Neural cell (in vitro differentiated cells): ENCODE data around the gene APOL4. TPM values are rescaled to one million over a fixed set of nuclear protein-coding genes. Genes with fewer than 3 reads are reported as not detected.

Experiments
- H2AFZ ChIP-seq: fragments of 200-600, 300-800 bp; sonication (generic), shearing (Covaris generic); 2 replicates; pipeline ENCODE4 v1.6.0; 2014; ENCODE audit warnings: low read depth, mild to moderate bottlenecking, antibody characterized with exemption, low read length, moderate library complexity
- H3F3A ChIP-seq: fragments of 200-600 bp; shearing (Covaris generic); 2 replicates; pipeline ENCODE4 v1.6.1; 2016; ENCODE audit warnings: mild to moderate bottlenecking, moderate library complexity, mixed read lengths, antibody characterized with exemption, low read length; ENCODE audit not compliant: insufficient read depth, poor library complexity, severe bottlenecking
- H3K27ac ChIP-seq: fragments of 200-600, 300-800 bp; sonication (generic), shearing (Covaris generic); 2 replicates; pipeline ENCODE4 v1.5.1; 2014; ENCODE audit warnings: mild to moderate bottlenecking, low read length, moderate library complexity
- H3K27me3 ChIP-seq: fragments of 300-800, 200-600 bp; sonication (generic), shearing (Covaris generic); 2 replicates; pipeline ENCODE4 v1.6.0; 2014; ENCODE audit warnings: mild to moderate bottlenecking, low read depth, low read length, moderate library complexity; ENCODE audit not compliant: insufficient read depth
- H3K36me3 ChIP-seq: fragments of 300-800, 200-600 bp; sonication (generic), shearing (Covaris generic); 2 replicates; pipeline ENCODE4 v1.5.1; 2014; ENCODE audit warnings: mild to moderate bottlenecking, antibody characterized with exemption, low read length, moderate library complexity; ENCODE audit not compliant: insufficient read depth
- H3K4me2 ChIP-seq: fragments of 300-800, 200-600 bp; sonication (generic), shearing (Covaris generic); 2 replicates; pipeline ENCODE4 v1.6.0; 2014; ENCODE audit warnings: mild to moderate bottlenecking, low read length
- H3K4me3 ChIP-seq: fragments of 300-800, 200-600 bp; sonication (generic), shearing (Covaris generic); 2 replicates; pipeline ENCODE4 v1.5.1; 2014; ENCODE audit warnings: mild to moderate bottlenecking, low read length, moderate library complexity
- H3K79me2 ChIP-seq: fragments of 200-600 bp; shearing (Covaris generic); replicated peaks from 2 replicates; pipeline ENCODE4 v1.6.0; 2014; ENCODE audit warnings: mild to moderate bottlenecking, low read length, moderate library complexity; ENCODE audit not compliant: insufficient read depth
- H3K9ac ChIP-seq: fragments of 300-800, 200-600 bp; sonication (generic), shearing (Covaris generic); 2 replicates; pipeline ENCODE4 v1.6.1; 2016; ENCODE audit warnings: mild to moderate bottlenecking, low read length, mixed read lengths
- H3K9me2 ChIP-seq: fragments of 200-600 bp; shearing (Covaris generic); 2 replicates; pipeline ENCODE4 v1.6.1; 2016; ENCODE audit warnings: mild to moderate bottlenecking, low read length, mixed read lengths; ENCODE audit not compliant: insufficient read depth
- H3K9me3 ChIP-seq: fragments of 200-600, 300-800 bp; sonication (generic), shearing (Covaris generic); 2 replicates; pipeline ENCODE4 v1.6.1; 2016; ENCODE audit warnings: mild to moderate bottlenecking, mixed run types, low read length, moderate library complexity, mixed read lengths
- H4K20me1 ChIP-seq: fragments of 200-600 bp; shearing (Covaris generic); 2 replicates; pipeline ENCODE4 v1.6.1; 2016; ENCODE audit warnings: mild to moderate bottlenecking, mixed run types; ENCODE audit not compliant: insufficient read depth
- CTCF ChIP-seq: fragments of 450-650 bp; IDR thresholded peaks from 2 replicates; pipeline ENCODE4 v1.5.1; 2014; ENCODE audit warnings: antibody characterized with exemption, mild to moderate bottlenecking, moderate library complexity; ENCODE audit not compliant: poor library complexity, severe bottlenecking
- EP300 ChIP-seq: fragments of 450-650 bp; conservative IDR thresholded peaks from 2 replicates; pipeline ENCODE4 v1.6.1; 2014; ENCODE audit warnings: antibody characterized with exemption, mild to moderate bottlenecking, moderate library complexity; ENCODE audit not compliant: poor library complexity, severe bottlenecking
- EZH2 ChIP-seq: fragments of 200-600, 300-800 bp; shearing (Covaris generic), sonication (generic); IDR thresholded peaks from 2 replicates; pipeline ENCODE4 v1.6.1; 2014; ENCODE audit warnings: antibody characterized with exemption, low read length, borderline replicate concordance, mild to moderate bottlenecking; ENCODE audit not compliant: insufficient read depth, poor library complexity, severe bottlenecking
- MXI1 ChIP-seq: fragments of 450-650 bp; conservative IDR thresholded peaks from 2 replicates; pipeline ENCODE4 v1.6.1; 2014; ENCODE audit warnings: antibody characterized with exemption, mild to moderate bottlenecking; ENCODE audit not compliant: poor library complexity, severe bottlenecking
- POLR2AphosphoS5 ChIP-seq: IDR thresholded peaks from 2 replicates; pipeline ENCODE4 v1.6.1; 2012
- RAD21 ChIP-seq: fragments of 450-650 bp; conservative IDR thresholded peaks from 2 replicates; pipeline ENCODE4 v1.6.1; 2014; ENCODE audit warnings: antibody characterized with exemption, mild to moderate bottlenecking, moderate library complexity
- SMC3 ChIP-seq: fragments of 450-650 bp; conservative IDR thresholded peaks from 2 replicates; pipeline ENCODE4 v1.6.1; 2014; ENCODE audit warnings: antibody characterized with exemption, mild to moderate bottlenecking, moderate library complexity; ENCODE audit not compliant: poor library complexity
- TAF1 ChIP-seq: IDR thresholded peaks from 2 replicates; pipeline ENCODE4 v1.6.1; 2012; ENCODE audit warnings: low read depth
- polyA plus RNA-seq: library from polyadenylated mRNA; depleted of rRNA; stranded (reverse); fragments of >200 nt; gene quantifications from 2 replicates; pipeline ENCODE4 v1.2.3, GENCODE V29; 2014
- TF ChIP-seq, protein P1 (sequence below): IDR thresholded peaks from 2 replicates; pipeline ENCODE4 v1.6.1; 2012; ENCODE audit warnings: borderline replicate concordance

Gene APOL4
- polyA plus RNA-seq, 1 donor from 2014 or later = not detected

DNA sequence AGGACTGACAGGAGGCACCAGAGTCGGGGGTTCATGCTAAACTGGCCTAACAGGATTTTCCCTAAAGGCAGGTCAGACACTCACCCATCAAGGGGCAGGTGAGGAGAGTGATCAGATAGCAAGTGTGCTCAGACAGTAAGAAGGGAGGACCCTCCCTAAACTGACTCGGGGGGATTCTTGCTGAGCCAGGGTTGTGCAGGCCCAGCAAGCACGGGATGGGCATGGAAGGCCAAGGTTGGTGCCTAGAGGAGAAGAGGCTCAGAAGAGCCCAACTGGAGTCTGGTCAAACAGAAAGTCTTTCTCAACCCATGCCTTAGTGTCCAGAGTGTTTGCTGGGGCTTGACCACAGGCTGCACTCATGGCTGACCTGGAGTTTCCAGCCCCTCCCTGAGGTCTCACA lies 45.1 kb upstream of the APOL4 start:
- Histone ChIP-seq H3K9ac (no peak overlapping the region), H3K4me2 (no peak overlapping the region), H3K27me3 (no peaks in the 10 kb centered on the region), H3F3A (no peaks in the 10 kb centered on the region), H3K9me2 (no peaks in the 10 kb centered on the region), H3K79me2 (no peaks in the 10 kb centered on the region), H3K4me3 (no peak overlapping the region), H2AFZ (no peak overlapping the region), H3K36me3 (no peaks in the 10 kb centered on the region), H4K20me1 (no peaks in the 10 kb centered on the region), H3K27ac (no peak overlapping the region), H3K9me3 (no peaks in the 10 kb centered on the region)
- TF ChIP-seq MXI1 = no peak
- no peak for TF ChIP-seq EZH2
- no peak for TF ChIP-seq EP300
- TF ChIP-seq CTCF = no peak
- no peak for TF ChIP-seq TAF1
- no peak for TF ChIP-seq POLR2AphosphoS5
- TF ChIP-seq RAD21 = no peak
- TF ChIP-seq, protein P1, sequence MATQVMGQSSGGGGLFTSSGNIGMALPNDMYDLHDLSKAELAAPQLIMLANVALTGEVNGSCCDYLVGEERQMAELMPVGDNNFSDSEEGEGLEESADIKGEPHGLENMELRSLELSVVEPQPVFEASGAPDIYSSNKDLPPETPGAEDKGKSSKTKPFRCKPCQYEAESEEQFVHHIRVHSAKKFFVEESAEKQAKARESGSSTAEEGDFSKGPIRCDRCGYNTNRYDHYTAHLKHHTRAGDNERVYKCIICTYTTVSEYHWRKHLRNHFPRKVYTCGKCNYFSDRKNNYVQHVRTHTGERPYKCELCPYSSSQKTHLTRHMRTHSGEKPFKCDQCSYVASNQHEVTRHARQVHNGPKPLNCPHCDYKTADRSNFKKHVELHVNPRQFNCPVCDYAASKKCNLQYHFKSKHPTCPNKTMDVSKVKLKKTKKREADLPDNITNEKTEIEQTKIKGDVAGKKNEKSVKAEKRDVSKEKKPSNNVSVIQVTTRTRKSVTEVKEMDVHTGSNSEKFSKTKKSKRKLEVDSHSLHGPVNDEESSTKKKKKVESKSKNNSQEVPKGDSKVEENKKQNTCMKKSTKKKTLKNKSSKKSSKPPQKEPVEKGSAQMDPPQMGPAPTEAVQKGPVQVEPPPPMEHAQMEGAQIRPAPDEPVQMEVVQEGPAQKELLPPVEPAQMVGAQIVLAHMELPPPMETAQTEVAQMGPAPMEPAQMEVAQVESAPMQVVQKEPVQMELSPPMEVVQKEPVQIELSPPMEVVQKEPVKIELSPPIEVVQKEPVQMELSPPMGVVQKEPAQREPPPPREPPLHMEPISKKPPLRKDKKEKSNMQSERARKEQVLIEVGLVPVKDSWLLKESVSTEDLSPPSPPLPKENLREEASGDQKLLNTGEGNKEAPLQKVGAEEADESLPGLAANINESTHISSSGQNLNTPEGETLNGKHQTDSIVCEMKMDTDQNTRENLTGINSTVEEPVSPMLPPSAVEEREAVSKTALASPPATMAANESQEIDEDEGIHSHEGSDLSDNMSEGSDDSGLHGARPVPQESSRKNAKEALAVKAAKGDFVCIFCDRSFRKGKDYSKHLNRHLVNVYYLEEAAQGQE = no peak
- TF ChIP-seq SMC3 = no peak

- no peaks in the 10 kb centered on the region for H4K20me1 ChIP-seq
- no peaks in the 10 kb centered on the region for H3K9me2 ChIP-seq
- H3K79me2 ChIP-seq = no peaks in the 10 kb centered on the region
- H3K27me3 ChIP-seq = no peaks in the 10 kb centered on the region
- H3K27ac ChIP-seq = no peak overlapping the region
- no peak overlapping the region for H3K4me2 ChIP-seq
- no peak overlapping the region for H3K9ac ChIP-seq
- H3K36me3 ChIP-seq = no peaks in the 10 kb centered on the region
- no peaks in the 10 kb centered on the region for H3K9me3 ChIP-seq
- TF ChIP-seq EZH2 (no peak), TAF1 (no peak)
- no peak overlapping the region for H2AFZ ChIP-seq
- H3F3A ChIP-seq = no peaks in the 10 kb centered on the region
- H3K4me3 ChIP-seq = no peak overlapping the region
These were observed 44.3 kb upstream of the APOL4 start for GRCh38 chr22:36245805-36246356.
